ENCODE data around the gene FCRLA. TPM values are rescaled to one million over a fixed set of nuclear protein-coding genes. Genes with fewer than 3 reads are reported as not detected.
A peak's percentile ranks its signal among the peaks of the same experiment; 100 is the strongest.

Gene FCRLA
- total RNA-seq, 4 donors from 2014 or later: 0.62 TPM; not detected in 3

DNA sequence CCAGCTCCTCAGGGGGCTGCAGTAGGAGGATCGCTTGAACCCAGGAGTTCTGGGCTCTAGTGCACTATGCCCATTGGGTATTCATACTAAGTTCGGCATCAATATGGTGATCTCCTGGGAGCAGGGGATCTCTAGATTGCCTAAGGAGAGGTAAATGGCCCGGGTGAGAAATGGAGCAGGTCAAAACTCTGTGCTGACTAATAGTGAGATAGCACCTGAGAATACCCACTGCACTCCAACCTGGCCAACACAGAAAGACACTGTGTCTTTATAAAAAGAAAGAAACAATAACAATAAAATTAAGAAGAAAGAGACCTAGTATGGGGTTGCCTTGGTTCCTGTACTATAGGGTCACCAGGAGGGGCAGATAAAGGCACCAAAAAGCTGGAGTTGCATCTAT lies 28.8 kb downstream of the FCRLA start:
- Histone ChIP-seq H3K27me3 (peaks cover 0 to 4% (median 0%) of the 10 kb centered on the region in 4 donors), H3K4me3 (no peak overlapping the region), H3K9me3 (no peaks in the 10 kb centered on the region), H3K4me1 (peaks cover 0 to 29% (median 4%) of the 10 kb centered on the region in 3 donors), H3K36me3 (no peaks in the 10 kb centered on the region), H3K27ac (peak overlapping the region in 1 of 4 donors; percentile 65)
- TF ChIP-seq CTCF (IDR thresholded peaks at IDR 0.05) (no peak), POLR2A (IDR thresholded peaks at IDR 0.05) (no peak)
- DNase-seq: no peak
- WGBS, 2 donors: 77 to 93% methylated on average over 3 of the region's 3 CpGs
- intact Hi-C loops (cut with DNase I): no loop called here

DNA sequence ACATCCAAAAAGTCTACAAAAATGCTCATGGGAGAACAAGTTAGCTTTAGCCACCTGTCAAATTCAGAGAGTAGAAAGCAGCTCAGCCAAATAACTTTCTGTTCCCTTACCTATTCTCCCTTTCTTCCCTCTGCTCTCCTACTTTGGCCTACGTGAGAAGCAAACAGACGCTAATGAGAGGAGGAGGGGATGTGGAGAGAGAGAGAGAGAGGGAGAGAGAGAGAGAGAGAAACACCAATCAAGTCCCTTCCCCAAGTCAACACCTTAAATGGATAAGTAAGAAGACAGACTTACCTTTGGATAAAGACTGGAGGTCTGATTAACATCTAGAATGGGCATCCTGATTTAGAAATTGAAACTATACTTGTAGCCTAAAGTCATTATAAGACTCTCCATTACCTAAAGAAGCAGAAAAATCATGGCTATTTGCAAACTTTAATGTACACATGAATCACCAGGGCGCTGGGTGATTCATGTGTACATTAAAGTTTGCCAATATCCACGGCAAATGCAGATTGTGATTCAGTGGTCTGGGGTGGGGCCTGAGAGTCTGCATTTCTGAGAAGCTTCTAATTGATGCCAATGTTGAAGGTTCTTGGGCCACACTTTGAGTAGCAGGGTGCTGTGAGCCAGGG lies 29.4 kb downstream of the FCRLA start:
- TF ChIP-seq POLR2A (IDR thresholded peaks at IDR 0.05): no peak
- TF ChIP-seq CTCF (IDR thresholded peaks at IDR 0.05): no peak
- Histone ChIP-seq H3K36me3 (no peaks in the 10 kb centered on the region), H3K27me3 (peaks cover 0 to 4% (median 0%) of the 10 kb centered on the region in 4 donors), H3K4me1 (peaks cover 0 to 35% (median 4%) of the 10 kb centered on the region in 3 donors), H3K27ac (peak overlapping the region in 3 of 4 donors; percentile 43 to 65 (median 49)), H3K9me3 (no peaks in the 10 kb centered on the region), H3K4me3 (no peak overlapping the region)
- intact Hi-C loops (cut with DNase I): no loop called here
- 39 to 43% methylated on average over 4 of the region's 4 CpGs for WGBS, 2 donors
- no peak for DNase-seq

- Histone ChIP-seq H3K27me3 (peaks cover 0 to 4% (median 0%) of the 10 kb centered on the region in 4 donors), H3K27ac (no peak overlapping the region), H3K4me1 (peaks cover 0 to 35% (median 4%) of the 10 kb centered on the region in 3 donors), H3K4me3 (no peak overlapping the region), H3K9me3 (no peaks in the 10 kb centered on the region), H3K36me3 (no peaks in the 10 kb centered on the region)
- intact Hi-C loops (cut with DNase I): no loop called here
- TF ChIP-seq POLR2A (IDR thresholded peaks at IDR 0.05): no peak
- no peak for TF ChIP-seq CTCF (IDR thresholded peaks at IDR 0.05)
- no peak for DNase-seq
- WGBS, 2 donors: 85 to 95% methylated on average over 2 of the region's 2 CpGs
These were observed 30.6 kb downstream of the FCRLA start for GRCh38 chr1:161737625-161738024.

- DNase-seq: no peak
- no peaks in the 10 kb centered on the region for H3K9me3 ChIP-seq
- intact Hi-C loops (cut with DNase I): no loop called here
- H3K4me3 ChIP-seq: no peak overlapping the region
- peaks cover 0 to 25% (median 4%) of the 10 kb centered on the region in 3 donors for H3K4me1 ChIP-seq
- peak overlapping the region in 2 of 4 donors; percentile 61 to 68 for H3K27ac ChIP-seq
- TF ChIP-seq POLR2A (IDR thresholded peaks at IDR 0.05) (no peak), CTCF (IDR thresholded peaks at IDR 0.05) (peak in 5 of 6 experiments; percentile 26 to 60 (median 39))
- no peaks in the 10 kb centered on the region for H3K36me3 ChIP-seq
- 72 to 74% methylated on average over 3 to 4 of the region's 4 CpGs for WGBS, 2 donors
- peaks cover 0 to 4% (median 0%) of the 10 kb centered on the region in 4 donors for H3K27me3 ChIP-seq
These were observed 31.7 kb downstream of the FCRLA start for GRCh38 chr1:161738627-161739287.
